ENCODE measurements around the gene CNTNAP2.

The CNTNAP2 gene

GRCh38 chr7:147418966-147419365, 1302.4 kb downstream of the CNTNAP2 start:
- FAIRE-seq = no peak
- no peak for DNase-seq (ENCODE audit: insufficient read length, low spot score)

GRCh38 chr7:147423875-147424274, 1307.3 kb downstream of the CNTNAP2 start:
- no peak for DNase-seq (ENCODE audit: insufficient read length, low spot score)
- no peak for FAIRE-seq

GRCh38 chr7:147428075-147428474, 1311.5 kb downstream of the CNTNAP2 start:
- FAIRE-seq = no peak
- no peak for DNase-seq (ENCODE audit: insufficient read length, low spot score)

- DNase-seq (ENCODE audit: insufficient read length, low spot score) = no peak
- FAIRE-seq = no peak
These were observed 1313.4 kb downstream of the CNTNAP2 start for GRCh38 chr7:147429961-147430360.

GRCh38 chr7:147432079-147432478, 1315.5 kb downstream of the CNTNAP2 start:
- DNase-seq (ENCODE audit: insufficient read length, low spot score) (no peak), FAIRE-seq (no peak)

- FAIRE-seq (no peak), DNase-seq (ENCODE audit: insufficient read length, low spot score) (no peak)
These were observed 1316.0 kb downstream of the CNTNAP2 start for GRCh38 chr7:147432576-147432975.

- FAIRE-seq (no peak), DNase-seq (ENCODE audit: insufficient read length, low spot score) (no peak)
These were observed 1320.1 kb downstream of the CNTNAP2 start for GRCh38 chr7:147436718-147437117.

GRCh38 chr7:147438216-147438615, 1321.6 kb downstream of the CNTNAP2 start:
- FAIRE-seq = no peak
- no peak for DNase-seq (ENCODE audit: insufficient read length, low spot score)

- no peak for DNase-seq (ENCODE audit: insufficient read length, low spot score)
- FAIRE-seq = no peak
These were observed 1327.3 kb downstream of the CNTNAP2 start for GRCh38 chr7:147443942-147444341.

- DNase-seq (ENCODE audit: insufficient read length, low spot score) (no peak), FAIRE-seq (no peak)
These were observed 1336.2 kb downstream of the CNTNAP2 start for GRCh38 chr7:147452816-147453215.

- FAIRE-seq = no peak
- DNase-seq (ENCODE audit: insufficient read length, low spot score) = no peak
These were observed 1348.6 kb downstream of the CNTNAP2 start for GRCh38 chr7:147465223-147465622.

GRCh38 chr7:147472556-147472955, 1356.0 kb downstream of the CNTNAP2 start:
- FAIRE-seq (no peak), DNase-seq (ENCODE audit: insufficient read length, low spot score) (no peak)

- no peak for FAIRE-seq
- DNase-seq (ENCODE audit: insufficient read length, low spot score) = no peak
These were observed 1358.3 kb downstream of the CNTNAP2 start for GRCh38 chr7:147474862-147475261.

- no peak for FAIRE-seq
- DNase-seq (ENCODE audit: insufficient read length, low spot score) = no peak
These were observed 1360.9 kb downstream of the CNTNAP2 start for GRCh38 chr7:147477526-147477925.

- DNase-seq (ENCODE audit: insufficient read length, low spot score) (no peak), FAIRE-seq (no peak)
These were observed 1362.2 kb downstream of the CNTNAP2 start for GRCh38 chr7:147478796-147479195.

GRCh38 chr7:147483634-147484292, 1367.2 kb downstream of the CNTNAP2 start:
- no peak for DNase-seq (ENCODE audit: insufficient read length, low spot score)
- no peak for FAIRE-seq

- DNase-seq (ENCODE audit: insufficient read length, low spot score) (no peak), FAIRE-seq (no peak)
These were observed 1369.1 kb downstream of the CNTNAP2 start for GRCh38 chr7:147485660-147486210.

- no peak for FAIRE-seq
- no peak for DNase-seq (ENCODE audit: insufficient read length, low spot score)
These were observed 1376.0 kb downstream of the CNTNAP2 start for GRCh38 chr7:147492606-147493005.

- FAIRE-seq = no peak
These were observed 1379.6 kb downstream of the CNTNAP2 start for GRCh38 chr7:147496209-147496608.

GRCh38 chr7:147497246-147497645, 1380.6 kb downstream of the CNTNAP2 start:
- DNase-seq (ENCODE audit: insufficient read length, low spot score) (no peak), FAIRE-seq (no peak)

More at GRCh38 chr7:147496209-147496608, 1379.6 kb downstream of the CNTNAP2 start:
- no peak for DNase-seq (ENCODE audit: insufficient read length, low spot score)

- DNase-seq (ENCODE audit: insufficient read length, low spot score) = no peak
- FAIRE-seq = no peak
These were observed 1381.5 kb downstream of the CNTNAP2 start for GRCh38 chr7:147498081-147498480.

GRCh38 chr7:147509035-147509501, 1392.5 kb downstream of the CNTNAP2 start:
- no peak for FAIRE-seq
- DNase-seq (ENCODE audit: insufficient read length, low spot score) = no peak

All from GM19239 (cell line).